MCF 10A (cell line): ENCODE results near the gene AGTPBP1. TPM values are rescaled to one million over a fixed set of nuclear protein-coding genes. Genes with fewer than 3 reads are reported as not detected.

ENCODE experiments used
- BruUV-seq: library from RNA; stranded (reverse); fragments of 400-500 nt; replicated peaks from 2 replicates; lab custom pipeline; 2021; lab: Mats Ljungman, UMichigan
- CTCF ChIA-PET: fragments of 300-600 bp; sonication (Branson Sonifier 250); formaldehyde crosslinking; extraction: SDS; loops from one replicate; lab custom pipeline; 2021; ENCODE audit warnings: antibody characterized with exemption, inconsistent platforms; lab: Yijun Ruan, JAX
- POLR2A ChIA-PET: fragments of 300-600, 350-650 bp; sonication (Branson Sonifier 250); formaldehyde crosslinking; extraction: SDS; loops from one replicate; lab custom pipeline; 2020; ENCODE audit warnings: antibody characterized with exemption, inconsistent platforms; lab: Yijun Ruan, JAX
- DNase-seq: peaks from one replicate; pipeline ENCODE4 v3.0.0-alpha.2; 2018; ENCODE audit not compliant: unreplicated experiment
- H3K27ac Mint-ChIP-seq: one replicate; pipeline ENCODE4 v1.8.0; 2022; ENCODE audit warnings: mild to moderate bottlenecking, low read depth, mixed read lengths; ENCODE audit not compliant: unreplicated experiment
- H3K27me3 Mint-ChIP-seq: one replicate; pipeline ENCODE4 v1.8.0; 2022; ENCODE audit warnings: mixed read lengths; ENCODE audit not compliant: insufficient read depth, unreplicated experiment
- H3K36me3 Mint-ChIP-seq: one replicate; pipeline ENCODE4 v1.8.0; 2022; ENCODE audit warnings: mild to moderate bottlenecking, moderate library complexity, mixed read lengths; ENCODE audit not compliant: insufficient read depth, unreplicated experiment
- H3K4me1 Mint-ChIP-seq: one replicate; pipeline ENCODE4 v1.8.0; 2022; ENCODE audit warnings: mixed read lengths; ENCODE audit not compliant: insufficient read depth, unreplicated experiment
- H3K4me3 Mint-ChIP-seq: one replicate; pipeline ENCODE4 v1.8.0; 2022; ENCODE audit warnings: mild to moderate bottlenecking, moderate library complexity, mixed read lengths; ENCODE audit not compliant: unreplicated experiment
- H3K9me3 Mint-ChIP-seq: one replicate; pipeline ENCODE4 v1.8.0; 2022; ENCODE audit warnings: mixed read lengths; ENCODE audit not compliant: unreplicated experiment
- intact Hi-C: fragments of 100-400 bp; cut with micrococcal nuclease; formaldehyde crosslinking; loops from 2 replicates; pipeline ENCODE4 v1.14.1; 2022
- total RNA-seq: library from RNA; stranded (reverse); gene quantifications from 2 replicates; pipeline ENCODE4 v1.2.3, GENCODE V29; 2022
- TF ChIP-seq, protein P1 (sequence below): fragments of 200-600 bp; IDR thresholded peaks from one replicate; pipeline ENCODE4 v1.8.0; 2022; ENCODE audit warnings: antibody characterized with exemption, mild to moderate bottlenecking; ENCODE audit not compliant: unreplicated experiment

The AGTPBP1 gene
- total RNA-seq, 1 experiment from 2014 or later, result 27.2 TPM

DNA sequence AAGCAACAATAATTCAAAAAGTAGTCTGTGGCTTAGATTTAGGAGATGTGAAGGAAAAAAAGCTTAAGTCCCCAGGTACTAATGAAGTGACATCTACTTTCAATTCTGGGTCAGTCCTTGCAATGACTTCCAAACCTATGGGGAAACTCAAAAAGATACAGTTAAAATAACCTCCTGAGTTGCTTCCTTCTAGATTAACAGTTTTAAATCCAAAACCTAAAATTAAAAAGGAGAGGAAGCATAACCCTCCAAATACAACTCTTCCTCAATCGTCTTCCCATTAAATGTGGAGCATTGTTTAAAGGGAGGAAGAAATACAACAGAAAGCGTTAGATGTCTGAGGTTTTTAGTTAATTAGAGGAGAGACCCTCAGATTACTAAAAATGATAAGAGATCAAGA lies 75.7 kb downstream of the AGTPBP1 start:
- no peak for DNase-seq
- intact Hi-C loops, result no loop called here
- ChIA-PET POLR2A (interaction anchor here (1.0 kb wide), 1 partner anchor 22 kb away, joined by 3 read pairs; no protein-coding TSS in a partner anchor), CTCF (no interaction called here)
- H3K27ac Mint-ChIP-seq, result no peak overlapping the region
- no peak overlapping the region for H3K4me3 Mint-ChIP-seq
- no peaks in the 10 kb centered on the region for H3K4me1 Mint-ChIP-seq
- TF ChIP-seq, protein P1, sequence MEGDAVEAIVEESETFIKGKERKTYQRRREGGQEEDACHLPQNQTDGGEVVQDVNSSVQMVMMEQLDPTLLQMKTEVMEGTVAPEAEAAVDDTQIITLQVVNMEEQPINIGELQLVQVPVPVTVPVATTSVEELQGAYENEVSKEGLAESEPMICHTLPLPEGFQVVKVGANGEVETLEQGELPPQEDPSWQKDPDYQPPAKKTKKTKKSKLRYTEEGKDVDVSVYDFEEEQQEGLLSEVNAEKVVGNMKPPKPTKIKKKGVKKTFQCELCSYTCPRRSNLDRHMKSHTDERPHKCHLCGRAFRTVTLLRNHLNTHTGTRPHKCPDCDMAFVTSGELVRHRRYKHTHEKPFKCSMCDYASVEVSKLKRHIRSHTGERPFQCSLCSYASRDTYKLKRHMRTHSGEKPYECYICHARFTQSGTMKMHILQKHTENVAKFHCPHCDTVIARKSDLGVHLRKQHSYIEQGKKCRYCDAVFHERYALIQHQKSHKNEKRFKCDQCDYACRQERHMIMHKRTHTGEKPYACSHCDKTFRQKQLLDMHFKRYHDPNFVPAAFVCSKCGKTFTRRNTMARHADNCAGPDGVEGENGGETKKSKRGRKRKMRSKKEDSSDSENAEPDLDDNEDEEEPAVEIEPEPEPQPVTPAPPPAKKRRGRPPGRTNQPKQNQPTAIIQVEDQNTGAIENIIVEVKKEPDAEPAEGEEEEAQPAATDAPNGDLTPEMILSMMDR, result no peak
- BruUV-seq, result no TSS peak
- H3K36me3 Mint-ChIP-seq, result peaks cover 6% of the 10 kb centered on the region
- H3K9me3 Mint-ChIP-seq, result no peaks in the 10 kb centered on the region
- no peaks in the 10 kb centered on the region for H3K27me3 Mint-ChIP-seq

DNA sequence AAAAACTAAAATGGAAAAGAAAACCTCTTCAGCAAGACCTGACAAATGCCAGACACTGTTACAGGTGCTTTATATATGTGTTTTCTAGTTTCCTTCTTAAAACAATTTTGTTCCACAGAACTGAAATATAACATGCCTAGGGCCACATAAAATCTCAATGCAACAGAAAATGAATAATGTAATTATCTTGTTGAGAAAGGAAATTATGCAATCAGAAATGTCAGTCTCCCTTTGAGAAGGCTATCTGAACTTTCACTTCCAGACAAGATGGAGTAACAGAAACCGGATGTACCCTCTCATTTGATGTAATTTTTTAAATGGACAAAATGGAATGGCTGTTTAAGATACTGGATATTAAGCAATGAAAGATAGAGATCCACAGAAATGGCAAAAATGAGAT lies 79.2 kb downstream of the AGTPBP1 start:
- BruUV-seq, result no TSS peak

DNA sequence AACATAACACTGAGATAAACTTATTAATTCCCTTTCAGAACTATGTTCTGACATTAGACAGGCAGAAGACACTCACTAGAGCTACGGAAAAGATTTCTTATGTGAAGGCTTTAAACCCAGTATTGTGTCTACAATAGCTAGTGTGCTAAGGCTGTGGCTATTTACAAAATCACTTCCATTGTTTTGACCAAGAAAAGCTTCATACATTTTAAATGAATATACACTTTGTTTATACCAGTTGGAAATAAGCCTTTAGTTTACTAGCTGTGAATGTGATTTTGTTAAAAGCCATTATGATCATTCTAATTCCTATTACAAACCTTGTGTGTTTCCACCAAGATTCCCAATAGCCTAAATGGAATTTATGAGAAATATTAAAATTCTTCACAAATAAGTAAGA lies 83.0 kb downstream of the AGTPBP1 start:
- Mint-ChIP-seq H3K4me1 (no peaks in the 10 kb centered on the region), H3K9me3 (no peaks in the 10 kb centered on the region), H3K36me3 (peaks cover 5% of the 10 kb centered on the region), H3K27ac (no peak overlapping the region), H3K4me3 (no peak overlapping the region), H3K27me3 (no peaks in the 10 kb centered on the region)
- TF ChIP-seq, protein P1, result no peak
- intact Hi-C loops, result no loop called here
- no peak for DNase-seq
- POLR2A ChIA-PET, result no interaction called here
- CTCF ChIA-PET, result interaction anchor here (0.5 kb wide), 1 partner anchor 1000 kb away, joined by 3 read pairs; no protein-coding TSS in a partner anchor
- BruUV-seq, result no TSS peak

More for the DNA sequence above, 79.2 kb downstream of the AGTPBP1 start:
- CTCF ChIA-PET, result no interaction called here
- no peaks in the 10 kb centered on the region for H3K36me3 Mint-ChIP-seq
- H3K4me1 Mint-ChIP-seq, result no peaks in the 10 kb centered on the region
- H3K4me3 Mint-ChIP-seq, result no peak overlapping the region
- TF ChIP-seq, protein P1, result no peak
- peak; percentile 0 for DNase-seq
- POLR2A ChIA-PET, result interaction anchor here (0.6 kb wide), 1 partner anchor 22 kb away, joined by 3 read pairs; no protein-coding TSS in a partner anchor
- no peaks in the 10 kb centered on the region for H3K27me3 Mint-ChIP-seq
- intact Hi-C loops, result no loop called here
- H3K9me3 Mint-ChIP-seq, result no peaks in the 10 kb centered on the region
- no peak overlapping the region for H3K27ac Mint-ChIP-seq

DNA sequence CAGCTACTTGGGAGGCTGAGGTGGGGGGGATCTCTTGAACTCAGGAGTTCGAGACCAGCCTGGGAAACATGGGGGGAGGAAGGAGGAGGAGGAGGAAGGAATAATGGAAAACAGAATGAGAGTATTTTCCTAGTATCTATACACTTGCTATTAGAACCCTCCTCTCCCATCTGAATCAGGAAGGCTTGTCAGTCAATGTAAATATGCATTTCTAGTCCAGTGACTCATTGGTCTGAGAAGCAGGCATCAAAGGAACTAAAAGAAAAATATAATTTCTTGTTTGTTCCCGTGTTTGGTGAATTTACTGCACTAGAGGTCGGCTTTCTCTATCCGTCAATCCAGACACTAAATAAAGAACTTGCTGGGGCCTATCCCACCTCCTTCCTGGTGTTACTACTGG lies 88.6 kb downstream of the AGTPBP1 start:
- Mint-ChIP-seq H3K27me3 (no peaks in the 10 kb centered on the region), H3K27ac (no peak overlapping the region), H3K36me3 (peaks cover 5% of the 10 kb centered on the region), H3K4me1 (no peaks in the 10 kb centered on the region), H3K4me3 (no peak overlapping the region), H3K9me3 (no peaks in the 10 kb centered on the region)
- intact Hi-C loops, result no loop called here
- ChIA-PET POLR2A (no interaction called here), CTCF (interaction anchor here (1.1 to 1.5 kb wide), 2 partner anchors 10 to 394 kb away, joined by 3 to 4 read pairs; no protein-coding TSS in a partner anchor)
- TF ChIP-seq, protein P1, result no peak
- BruUV-seq, result no TSS peak
- no peak for DNase-seq
